Mesenchymal stem cell (in vitro differentiated cells and primary cell): Measurements from ENCODE around the gene SCAF8.
"Not testable (repeated sequence)": the region's sequence is repeated elsewhere in the genome, so short reads cannot be mapped to it uniquely, and the experiment has no call there.

Experiments
- DNase-seq: peaks from one replicate; pipeline ENCODE4 v3.0.0-alpha.2; 2013
- H2AFZ ChIP-seq: one replicate; pipeline ENCODE4 v1.6.1; 2013; ENCODE audit warnings: low read depth, mild to moderate bottlenecking, control low read depth, inconsistent platforms, low read length, moderate library complexity
- H2AK5ac ChIP-seq: 2 replicates; pipeline ENCODE4 v1.6.1; 2013; ENCODE audit warnings: low read length, moderate library complexity, mild to moderate bottlenecking, inconsistent platforms; ENCODE audit not compliant: severe bottlenecking
- H2BK120ac ChIP-seq: one replicate; pipeline ENCODE4 v1.6.1; 2013; ENCODE audit warnings: low read depth, mild to moderate bottlenecking, inconsistent platforms, low read length, moderate library complexity
- H2BK12ac ChIP-seq, 2 experiments: one replicate each; pipeline ENCODE4 v1.6.1; 2013; ENCODE audit warnings: inconsistent platforms in 2 of 2, low read length in 2 of 2, mild to moderate bottlenecking in 2 of 2, moderate library complexity in 2 of 2, control low read depth in 1 of 2
- H2BK15ac ChIP-seq: one replicate; pipeline ENCODE4 v1.6.1; 2013; ENCODE audit warnings: mild to moderate bottlenecking, low read depth, inconsistent platforms; ENCODE audit not compliant: poor library complexity, severe bottlenecking
- H2BK5ac ChIP-seq: 2 replicates; pipeline ENCODE4 v1.6.1; 2013; ENCODE audit warnings: low read depth, mild to moderate bottlenecking, low read length, control low read depth, inconsistent platforms; ENCODE audit not compliant: poor library complexity, severe bottlenecking
- H3K14ac ChIP-seq, 2 experiments: one replicate each; pipeline ENCODE4 v1.6.1; 2013; ENCODE audit warnings: inconsistent platforms in 2 of 2, low read length in 2 of 2, control low read depth in 1 of 2, mild to moderate bottlenecking in 1 of 2, moderate library complexity in 1 of 2
- H3K18ac ChIP-seq, 2 experiments: one replicate each; pipeline ENCODE4 v1.6.1; 2013; ENCODE audit warnings: inconsistent platforms in 2 of 2, low read length in 2 of 2, control low read depth in 1 of 2, low read depth in 1 of 2, mild to moderate bottlenecking in 1 of 2
- H3K23ac ChIP-seq, 2 experiments: one replicate each; pipeline ENCODE4 v1.6.1; 2013; ENCODE audit warnings: inconsistent platforms in 2 of 2, low read length in 2 of 2, mild to moderate bottlenecking in 2 of 2, moderate library complexity in 2 of 2, control low read depth in 1 of 2
- H3K27ac ChIP-seq: 2 replicates; pipeline ENCODE4 v1.5.1; 2013; ENCODE audit warnings: mild to moderate bottlenecking, moderate library complexity, low read length, control low read depth, inconsistent platforms; ENCODE audit not compliant: poor library complexity, severe bottlenecking
- H3K27me3 ChIP-seq, 2 experiments: 2 replicates each; pipeline versions ENCODE4 v1.6.1 to v1.7.0; 2013; ENCODE audit warnings: low read length in 2 of 2, mild to moderate bottlenecking in 2 of 2, moderate library complexity in 2 of 2, control low read depth in 1 of 2, inconsistent platforms in 1 of 2; ENCODE audit not compliant: control insufficient read depth in 1 of 2, insufficient read depth in 1 of 2
- H3K36me3 ChIP-seq, 2 experiments: 2 replicates each; pipeline versions ENCODE4 v1.6.1 to v1.7.0; 2013; ENCODE audit warnings: low read length in 2 of 2, control low read depth in 1 of 2, inconsistent platforms in 1 of 2, low read depth in 1 of 2, mild to moderate bottlenecking in 1 of 2; ENCODE audit not compliant: insufficient read depth in 2 of 2, control insufficient read depth in 1 of 2
- H3K4ac ChIP-seq, 2 experiments: one replicate each; pipeline ENCODE4 v1.6.1; 2013; ENCODE audit warnings: inconsistent platforms in 2 of 2, low read length in 2 of 2, mild to moderate bottlenecking in 2 of 2, moderate library complexity in 2 of 2, control low read depth in 1 of 2, low read depth in 1 of 2
- H3K4me1 ChIP-seq: 2 replicates; pipeline ENCODE4 v1.6.1; 2013; ENCODE audit warnings: low read depth, low read length, control low read depth; ENCODE audit not compliant: control insufficient read depth, insufficient read depth
- H3K4me2 ChIP-seq: 2 replicates; pipeline ENCODE4 v1.6.1; 2013; ENCODE audit warnings: low read length, mild to moderate bottlenecking, inconsistent platforms; ENCODE audit not compliant: poor library complexity, severe bottlenecking
- H3K4me3 ChIP-seq, 2 experiments: 2 replicates each; pipeline versions ENCODE4 v1.5.1 to v1.7.0; 2013; ENCODE audit warnings: low read length in 2 of 2, mild to moderate bottlenecking in 2 of 2, control low read depth in 1 of 2, low read depth in 1 of 2; ENCODE audit not compliant: insufficient read depth in 1 of 2
- H3K79me1 ChIP-seq: replicated peaks from 2 replicates; pipeline ENCODE4 v1.6.1; 2013; ENCODE audit warnings: mild to moderate bottlenecking, control low read depth, low read length, inconsistent platforms; ENCODE audit not compliant: poor library complexity, severe bottlenecking
- H3K9ac ChIP-seq: 2 replicates; pipeline ENCODE4 v1.7.0; 2013; ENCODE audit warnings: mild to moderate bottlenecking, low read length, moderate library complexity
- H3K9me3 ChIP-seq: 2 replicates; pipeline ENCODE4 v1.7.0; 2013; ENCODE audit warnings: mild to moderate bottlenecking, low read length; ENCODE audit not compliant: control insufficient read depth
- H4K8ac ChIP-seq: one replicate; pipeline ENCODE4 v1.6.1; 2013; ENCODE audit warnings: inconsistent platforms, mild to moderate bottlenecking, low read length, moderate library complexity
- H4K91ac ChIP-seq: one replicate; pipeline ENCODE4 v1.6.1; 2013; ENCODE audit warnings: mild to moderate bottlenecking, low read length, inconsistent platforms
- WGBS: methylation state at CpG from one replicate; pipeline ENCODE4 v1.1.7; 2013; ENCODE audit warnings: mixed read lengths; 5-methylcytosine and 5-hydroxymethylcytosine counted together

SCAF8 gene

DNA sequence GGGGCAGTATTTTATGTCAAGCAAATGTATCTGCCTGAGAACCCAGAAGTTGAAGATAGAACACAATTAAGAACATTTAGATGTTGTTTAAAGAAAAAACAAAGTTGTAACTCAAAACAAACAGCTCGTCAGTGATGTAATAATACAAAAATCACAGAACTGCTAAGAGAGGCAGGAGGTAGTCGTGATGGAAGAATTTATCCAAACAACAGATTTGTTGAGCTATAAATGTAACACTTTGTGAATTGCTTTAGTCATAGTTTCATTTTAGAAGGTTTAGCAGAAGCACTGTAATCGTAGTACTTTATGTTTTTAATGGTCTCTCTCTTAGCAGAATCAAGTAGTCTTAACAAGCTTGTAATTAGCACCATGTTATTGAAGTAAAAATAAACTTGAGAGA is 73.6 kb downstream of the SCAF8 start:
- H3K36me3 ChIP-seq = peaks cover 4 to 83% of the 10 kb centered on the region in 2 experiments
- no peak overlapping the region for H4K8ac ChIP-seq
- no peaks in the 10 kb centered on the region for H3K9me3 ChIP-seq
- H3K4me3 ChIP-seq = no peak overlapping the region
- H4K91ac ChIP-seq = no peak overlapping the region
- no peak overlapping the region for H3K4ac ChIP-seq
- H2BK5ac ChIP-seq = no peak overlapping the region
- H3K79me1 ChIP-seq = peaks cover 7% of the 10 kb centered on the region
- no peak overlapping the region for H2BK120ac ChIP-seq
- peak overlapping the region; percentile 66 for H3K9ac ChIP-seq
- no peak overlapping the region for H2AK5ac ChIP-seq
- no peak overlapping the region for H3K4me2 ChIP-seq
- no peaks in the 10 kb centered on the region for H3K27me3 ChIP-seq
- no peak overlapping the region for H3K23ac ChIP-seq
- no peak overlapping the region for H3K14ac ChIP-seq
- WGBS = 0% methylated on average over 1 of the region's 3 CpGs
- no peaks in the 10 kb centered on the region for H3K4me1 ChIP-seq
- H2BK12ac ChIP-seq = no peak overlapping the region
- no peak overlapping the region for H3K18ac ChIP-seq
- H2BK15ac ChIP-seq = no peak overlapping the region
- peak; percentile 18 for DNase-seq
- H3K27ac ChIP-seq = no peak overlapping the region
- H2AFZ ChIP-seq = no peak overlapping the region

DNA sequence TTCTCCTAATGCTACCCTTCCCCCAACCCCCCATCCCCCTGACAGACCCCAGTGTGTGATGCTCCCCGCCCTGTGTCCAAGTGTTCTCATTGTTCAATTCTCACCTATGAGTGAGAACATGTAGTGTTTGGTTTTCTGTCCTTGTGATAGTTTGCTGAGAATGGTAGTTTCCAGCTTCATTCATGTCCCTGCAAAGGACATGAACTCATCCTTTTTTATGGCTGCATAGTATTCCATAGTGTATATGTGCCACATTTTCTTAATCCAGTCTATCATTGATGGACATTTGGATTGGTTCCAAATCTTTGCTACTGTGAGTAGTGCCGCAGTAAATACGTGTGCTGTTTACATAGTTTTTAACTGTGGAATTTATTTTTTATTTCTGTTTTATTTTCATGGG is 78.4 kb downstream of the SCAF8 start:
- not testable (repeated sequence) for H4K91ac ChIP-seq, H3K4me2 ChIP-seq, H2BK15ac ChIP-seq, H3K27ac ChIP-seq, H2AK5ac ChIP-seq, H3K4me3 ChIP-seq, DNase-seq, H3K4ac ChIP-seq, H3K9ac ChIP-seq, H2BK5ac ChIP-seq, H2AFZ ChIP-seq, H2BK120ac ChIP-seq, H3K4me1 ChIP-seq, H3K9me3 ChIP-seq, H2BK12ac ChIP-seq, H4K8ac ChIP-seq, H3K27me3 ChIP-seq, H3K18ac ChIP-seq, H3K23ac ChIP-seq, H3K14ac ChIP-seq
- peaks cover 13 to 97% of the 10 kb centered on the region in 2 experiments for H3K36me3 ChIP-seq
- H3K79me1 ChIP-seq = peaks cover 19% of the 10 kb centered on the region
- WGBS = 100% methylated on average over 1 of the region's 3 CpGs

DNA sequence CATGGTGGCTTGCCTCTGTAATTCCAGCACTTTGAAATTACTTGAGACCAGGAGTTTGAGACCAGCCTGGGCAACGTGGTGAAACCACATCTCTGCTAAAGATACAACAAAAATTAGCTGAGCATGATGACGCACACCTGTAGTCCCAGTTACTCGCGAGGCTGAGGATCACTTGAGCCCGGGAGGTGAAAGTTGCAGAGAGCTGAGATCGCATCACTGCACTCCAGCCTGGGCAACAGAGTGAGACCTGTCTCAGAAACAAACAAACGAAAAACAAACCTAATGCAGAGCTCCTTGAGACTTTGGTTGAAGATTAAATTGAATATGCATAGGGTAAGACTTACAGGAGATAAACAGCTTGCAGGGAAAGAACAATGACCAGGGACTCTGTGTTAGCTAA is 80.8 kb downstream of the SCAF8 start:
- Histone ChIP-seq H2BK12ac (no peak overlapping the region), H3K27me3 (no peaks in the 10 kb centered on the region), H4K91ac (no peak overlapping the region), H2BK5ac (no peak overlapping the region), H3K23ac (peak overlapping the region in 1 of 2 experiments; percentile 90), H2BK120ac (no peak overlapping the region), H2BK15ac (no peak overlapping the region), H3K79me1 (peaks cover 16% of the 10 kb centered on the region), H3K18ac (no peak overlapping the region), H2AK5ac (no peak overlapping the region), H4K8ac (no peak overlapping the region), H3K36me3 (peaks cover 11 to 97% of the 10 kb centered on the region in 2 experiments), H3K27ac (no peak overlapping the region), H3K4me1 (no peaks in the 10 kb centered on the region), H3K4me3 (no peak overlapping the region), H2AFZ (no peak overlapping the region), H3K4ac (no peak overlapping the region), H3K14ac (no peak overlapping the region), H3K9me3 (no peaks in the 10 kb centered on the region), H3K9ac (no peak overlapping the region), H3K4me2 (no peak overlapping the region)
- 99% methylated on average over 7 of the region's 7 CpGs for WGBS
- DNase-seq = no peak

DNA sequence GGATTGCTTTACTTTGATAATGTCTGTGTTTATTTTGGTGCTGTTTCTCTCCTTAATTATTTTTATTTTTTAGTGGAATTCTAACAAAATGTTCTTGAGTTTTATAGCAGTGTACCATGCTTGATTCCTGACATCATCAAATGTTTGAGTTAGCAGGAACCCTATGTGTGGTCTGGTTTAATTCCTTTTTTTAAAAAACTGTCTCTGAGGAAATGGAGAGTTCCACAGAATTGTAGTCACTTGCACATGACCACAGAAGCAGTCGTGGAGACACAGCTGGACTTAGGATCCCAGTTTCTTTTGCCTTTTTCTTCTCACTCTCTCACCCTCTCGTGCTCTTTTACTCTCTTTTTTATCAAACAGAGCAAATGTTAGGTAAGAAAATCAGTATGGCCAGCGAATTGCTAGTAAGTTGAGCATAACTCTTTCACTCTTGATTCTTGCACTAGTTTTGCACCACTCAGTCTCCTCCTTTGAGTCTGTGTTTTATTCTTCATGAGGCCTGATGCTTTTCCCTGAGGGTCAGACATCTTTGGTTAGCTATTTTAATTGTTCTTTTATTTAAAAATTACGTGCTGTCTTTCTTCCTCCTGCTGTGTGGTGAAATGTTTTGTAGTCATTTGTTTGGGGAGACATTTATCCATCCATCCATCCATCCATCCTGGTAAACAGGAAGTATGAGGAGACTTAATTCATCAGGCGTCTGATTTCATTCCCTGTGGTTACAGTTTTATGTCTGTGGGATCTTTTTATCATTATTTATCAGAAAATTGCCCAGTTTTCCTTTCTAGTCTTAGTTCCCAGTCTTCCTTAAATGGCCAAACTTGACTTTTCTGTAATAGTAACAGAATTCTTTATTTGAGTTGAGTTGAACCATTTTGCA is 83.0 kb downstream of the SCAF8 start:
- 86% methylated on average over 3 of the region's 5 CpGs for WGBS
- Histone ChIP-seq H3K27ac (peak overlapping the region; percentile 47), H3K4me1 (peaks cover 2% of the 10 kb centered on the region), H2BK12ac (no peak overlapping the region), H2BK5ac (no peak overlapping the region), H3K4me2 (no peak overlapping the region), H3K14ac (no peak overlapping the region), H4K8ac (no peak overlapping the region), H3K4ac (no peak overlapping the region), H4K91ac (no peak overlapping the region), H3K36me3 (peaks cover 18 to 97% of the 10 kb centered on the region in 2 experiments), H2AFZ (no peak overlapping the region), H3K27me3 (no peaks in the 10 kb centered on the region), H3K23ac (no peak overlapping the region), H3K18ac (no peak overlapping the region), H3K9me3 (no peaks in the 10 kb centered on the region), H2BK15ac (no peak overlapping the region), H3K4me3 (no peak overlapping the region), H3K79me1 (peaks cover 25% of the 10 kb centered on the region), H3K9ac (peak overlapping the region; percentile 6), H2BK120ac (no peak overlapping the region), H2AK5ac (no peak overlapping the region)
- DNase-seq = peak; percentile 50
